ENCODE results near the gene N4BP2.
A peak's percentile ranks its signal among the peaks of the same experiment; 100 is the strongest.

The N4BP2 gene

DNA sequence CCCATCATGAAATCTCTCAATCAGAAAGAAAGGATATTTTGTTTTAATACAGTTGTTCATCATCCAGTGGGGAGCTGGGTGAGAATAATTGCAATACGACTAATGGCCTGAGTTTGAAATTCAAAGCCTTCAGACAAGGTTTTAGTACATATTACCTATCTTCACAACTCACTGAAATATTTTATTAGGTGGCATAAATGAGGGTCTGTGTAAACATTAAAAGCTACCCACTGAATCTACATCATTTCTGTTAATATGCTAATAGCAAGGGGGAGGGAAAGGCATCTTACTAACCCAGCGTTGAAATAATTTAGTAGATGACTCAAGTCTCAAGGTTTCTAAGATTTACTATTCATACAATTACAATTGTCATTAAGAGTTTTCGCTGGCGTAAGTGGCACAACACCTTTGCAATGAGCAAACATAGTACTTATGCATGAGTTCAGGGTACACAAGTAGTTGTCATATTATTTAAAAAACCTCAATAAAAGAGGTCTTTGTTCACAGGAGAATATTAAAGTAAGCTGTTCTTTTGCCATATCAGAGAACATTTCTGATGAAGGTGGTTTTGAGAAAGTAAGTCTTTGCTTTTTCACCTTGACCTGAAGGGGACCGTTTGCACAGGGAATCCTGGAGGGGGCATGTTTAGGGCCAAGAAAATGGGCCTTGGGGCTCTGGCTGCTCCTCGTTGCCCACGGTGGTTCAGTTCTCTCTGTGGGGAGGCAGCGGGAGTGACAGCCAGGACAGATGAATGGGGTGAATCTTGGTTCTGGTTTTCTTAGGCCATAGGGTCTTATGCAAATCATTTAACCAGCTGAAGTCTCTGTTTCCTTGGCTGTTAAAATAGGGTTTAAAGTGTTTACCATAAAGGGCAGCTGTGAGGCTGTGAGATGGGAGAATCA is 135.7 kb downstream of the N4BP2 start:
- DNase-seq (ENCODE audit: low read depth, low spot score), result no peak

DNA sequence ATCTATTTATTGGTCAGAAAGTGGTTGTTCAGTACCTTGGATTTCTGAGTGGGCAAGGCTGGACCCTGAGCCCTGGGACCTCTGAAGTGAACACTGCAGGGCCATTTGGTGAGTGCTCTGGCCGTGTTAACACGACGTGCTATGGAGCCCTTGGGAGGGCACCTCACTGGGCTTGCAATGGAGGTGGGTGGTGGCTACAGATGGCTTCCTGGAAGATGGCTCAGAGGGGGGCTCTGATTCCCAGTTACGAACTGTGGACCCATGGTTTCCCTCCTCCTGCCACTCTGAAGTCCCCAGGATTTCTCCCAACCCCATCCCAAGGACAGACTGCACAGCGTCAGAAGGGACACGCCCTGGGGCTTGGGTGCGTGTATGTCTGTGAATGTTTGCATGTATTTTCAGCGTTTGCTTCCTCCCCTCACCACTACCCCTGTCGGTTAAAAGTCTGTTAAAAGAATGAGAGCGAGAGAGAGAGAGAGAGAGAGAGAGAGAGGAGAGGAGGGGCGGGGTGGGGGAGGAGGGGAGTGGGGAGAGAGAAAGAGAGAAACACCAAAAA is 136.4 kb downstream of the N4BP2 start:
- no peak for DNase-seq (ENCODE audit: low read depth, low spot score)

DNA sequence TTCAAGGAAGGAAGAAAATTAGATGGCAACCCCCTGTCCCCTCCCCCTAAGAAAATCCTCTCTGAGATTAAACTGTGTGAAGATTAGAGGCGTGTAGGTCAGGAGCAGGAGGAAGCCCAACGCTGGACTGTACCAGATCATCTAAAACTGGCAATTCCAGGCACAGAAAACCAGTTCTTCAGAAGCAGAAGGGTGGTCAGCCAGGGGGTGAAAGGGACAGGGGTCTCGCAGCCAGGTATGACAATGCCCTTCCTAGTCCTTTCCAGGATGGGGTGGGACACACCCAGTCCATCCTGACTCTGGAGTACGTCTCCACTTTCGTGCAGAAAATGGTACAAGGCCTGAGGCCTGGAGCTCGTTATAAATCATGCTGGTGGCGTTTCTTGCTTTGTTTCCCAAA is 136.9 kb downstream of the N4BP2 start:
- DNase-seq (ENCODE audit: low read depth, low spot score), result no peak

DNA sequence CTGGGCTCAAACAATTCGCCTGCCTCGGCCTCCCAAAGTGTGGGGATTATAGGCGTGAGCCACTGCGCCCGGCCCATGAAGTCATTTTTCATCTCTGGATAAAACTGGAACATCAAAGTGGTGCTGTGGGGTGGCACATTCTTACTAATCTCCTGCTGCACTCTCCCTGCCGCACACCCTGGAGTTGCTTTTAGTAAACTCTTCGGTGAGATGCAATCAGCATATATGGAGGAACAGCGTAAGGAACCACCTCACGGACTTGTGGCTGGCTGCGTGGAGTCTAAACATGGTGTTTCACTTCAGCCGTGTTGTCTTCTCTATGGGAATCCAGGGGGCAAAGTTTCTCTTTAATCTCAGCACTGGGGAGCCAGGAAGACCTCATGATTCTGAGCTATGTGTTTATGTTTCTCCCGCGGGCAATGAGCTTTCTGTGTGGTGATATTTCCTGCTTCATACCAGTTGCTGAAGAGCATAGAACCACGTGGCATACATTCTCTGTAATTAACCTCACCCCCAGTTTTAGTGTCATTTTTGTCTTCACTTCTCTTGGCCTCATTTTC is 138.0 kb downstream of the N4BP2 start:
- DNase-seq (ENCODE audit: low read depth, low spot score), result no peak

DNA sequence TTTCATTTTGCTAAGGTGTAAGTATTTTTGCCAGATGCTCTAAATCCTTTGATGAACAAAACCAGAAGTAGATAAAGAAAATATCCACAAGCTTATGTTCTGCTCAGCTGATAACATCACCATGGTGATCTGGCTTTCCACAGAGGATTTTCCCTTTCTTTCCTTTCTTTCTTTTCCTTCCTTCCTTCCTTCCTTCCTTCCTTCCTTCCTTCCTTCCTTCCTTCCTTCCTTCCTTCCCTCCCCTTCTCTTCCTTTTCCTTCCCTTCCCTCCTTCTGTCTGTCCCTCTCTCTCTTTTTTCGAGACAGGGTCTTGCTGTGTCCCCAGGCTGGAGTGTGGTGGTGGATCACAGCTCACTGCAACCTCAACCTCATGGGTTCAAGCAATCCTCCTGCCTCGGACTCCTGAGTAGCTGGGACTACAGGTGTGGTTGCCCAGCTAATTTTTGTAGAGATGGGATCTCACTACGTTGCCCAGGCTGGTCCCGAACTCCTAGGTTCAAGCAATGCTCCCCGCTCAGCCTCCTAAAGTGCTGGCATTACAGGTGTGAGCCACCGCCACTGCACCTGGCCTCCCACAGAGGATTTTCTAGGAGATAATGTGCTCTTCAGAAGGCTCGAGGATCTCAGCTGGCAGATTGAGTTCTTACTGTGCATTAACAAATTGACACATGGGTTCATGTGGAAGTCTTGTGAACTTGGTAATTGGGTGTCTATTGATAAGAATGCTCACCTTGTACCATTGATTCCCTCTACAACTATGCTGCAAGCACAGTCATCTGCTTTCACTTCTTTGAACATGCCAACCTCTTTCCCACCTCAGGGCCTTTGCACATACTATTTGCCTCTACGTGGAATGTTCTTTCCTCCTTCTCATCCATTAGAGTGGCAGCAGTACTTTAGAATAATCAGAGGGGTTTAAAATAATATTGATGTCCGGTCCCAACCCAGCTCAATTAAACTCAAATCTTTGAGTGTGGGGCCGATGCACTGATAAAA is 138.8 kb downstream of the N4BP2 start:
- no peak for DNase-seq (ENCODE audit: low read depth, low spot score)

DNA sequence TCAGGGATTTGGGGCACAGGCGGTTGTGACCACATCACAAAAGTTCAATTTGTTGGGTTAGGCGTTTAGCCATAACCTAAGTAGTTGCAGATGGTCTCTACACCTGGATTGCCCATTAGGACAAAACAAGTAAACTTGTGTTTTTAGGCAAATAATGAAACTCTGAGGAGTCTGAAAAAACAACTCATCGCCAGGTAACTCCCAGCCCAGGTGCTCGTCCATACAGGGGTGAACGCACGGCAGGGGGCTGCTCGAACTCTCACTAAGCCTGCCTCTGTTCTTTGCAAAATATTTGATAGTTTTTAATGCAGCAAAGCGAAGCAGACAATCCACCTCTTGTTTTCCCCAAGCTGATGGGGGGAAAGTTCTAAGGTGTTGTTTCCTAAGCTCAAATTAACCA is 139.6 kb downstream of the N4BP2 start:
- DNase-seq (ENCODE audit: low read depth, low spot score), result no peak

DNA sequence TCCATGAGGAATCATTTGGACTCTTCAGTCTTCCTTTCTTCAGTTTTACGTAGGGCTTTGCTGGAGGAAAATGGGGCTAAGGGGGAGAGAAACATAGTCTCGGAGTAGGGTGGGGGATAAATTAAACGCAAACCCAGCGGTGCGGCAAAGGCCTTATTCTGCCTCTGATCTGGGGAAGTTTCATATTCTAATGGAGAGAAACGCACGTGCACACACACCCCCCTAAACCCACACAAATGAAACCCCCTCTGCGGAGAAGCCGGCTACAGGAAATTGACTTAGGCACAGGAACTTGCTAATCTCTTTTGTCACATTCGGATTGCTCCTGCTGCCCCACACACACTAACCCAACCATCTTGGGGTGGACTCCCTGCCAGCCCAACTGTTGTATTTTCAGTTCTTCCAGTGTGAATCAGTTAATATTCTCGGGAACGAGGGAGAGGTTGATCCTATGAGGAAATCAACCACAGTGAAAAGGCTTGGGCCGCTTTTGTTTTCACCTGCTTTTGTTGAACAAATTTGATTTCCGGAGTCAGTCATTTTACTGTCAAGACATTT is 140.2 kb downstream of the N4BP2 start, which contains the start of gene RHOH:
Gene RHOH, plus strand, starts transcription at position 308 of the 558 bp plus-strand sequence. CDS start 46,356 bp downstream, outside the sequence.
- peak; percentile 57 for DNase-seq (ENCODE audit: low read depth, low spot score)

DNA sequence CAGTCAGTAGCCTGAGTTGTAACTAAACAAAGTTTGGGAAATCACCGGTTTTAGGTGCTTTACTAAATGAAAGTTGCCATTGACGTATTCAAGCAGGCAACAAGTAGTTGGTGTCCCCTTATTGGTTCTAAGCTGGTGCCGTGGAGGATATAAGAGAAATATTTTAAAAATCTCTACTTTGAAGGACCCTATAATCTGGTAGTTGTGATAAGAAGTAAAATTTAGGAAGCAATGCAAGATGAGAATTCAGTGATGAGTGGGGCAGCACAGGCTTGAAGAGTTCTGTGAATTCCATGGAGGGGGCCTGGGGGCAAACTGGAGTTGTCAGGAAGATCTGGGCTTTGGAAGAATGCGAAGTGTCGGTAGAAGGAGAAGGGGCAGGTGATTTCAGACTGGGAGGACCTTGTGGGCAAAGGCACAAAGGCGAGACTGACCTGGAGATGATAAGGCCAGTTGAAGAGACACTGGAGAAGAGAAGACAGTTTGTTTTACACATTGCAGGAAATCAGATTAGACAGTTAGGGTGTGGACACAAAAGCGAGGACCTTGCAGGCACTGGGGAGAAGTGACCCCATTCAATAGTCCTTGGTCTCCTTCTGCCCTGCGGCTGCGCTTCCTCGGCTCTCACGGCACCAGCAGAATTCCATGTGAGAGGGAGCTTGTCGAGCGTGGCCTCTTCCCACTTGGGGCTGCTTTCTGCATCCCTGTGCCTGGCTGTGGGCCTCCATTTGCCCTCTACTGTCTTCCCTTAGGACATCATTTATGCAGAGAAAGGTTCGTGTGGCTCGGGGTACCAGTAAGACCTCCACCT is 141.4 kb downstream of the N4BP2 start:
- DNase-seq (ENCODE audit: low read depth, low spot score), result no peak

DNA sequence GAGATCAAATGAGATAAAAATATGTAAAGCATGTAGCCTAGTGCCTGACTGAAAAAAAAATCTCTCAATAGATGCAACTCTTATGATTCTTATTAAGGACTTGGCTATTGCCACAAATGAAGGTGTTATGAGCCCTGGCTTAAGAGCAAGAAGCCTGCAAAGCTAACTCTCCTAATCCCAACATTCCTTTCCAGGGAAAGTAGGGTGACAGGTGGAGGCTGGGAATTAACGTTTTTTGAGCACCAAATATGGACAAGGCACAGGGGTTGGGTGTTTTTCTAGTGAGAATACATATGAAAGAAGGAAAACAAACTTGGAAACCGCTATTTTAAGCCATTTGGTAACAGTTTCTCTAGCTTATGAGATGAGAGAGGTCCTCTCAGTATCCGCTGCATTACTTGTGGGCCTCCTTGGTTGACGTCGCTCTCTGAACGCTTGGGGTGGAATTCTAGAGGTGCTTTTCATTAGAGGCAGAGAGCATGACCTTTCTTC is 142.6 kb downstream of the N4BP2 start:
- DNase-seq (ENCODE audit: low read depth, low spot score), result no peak

DNA sequence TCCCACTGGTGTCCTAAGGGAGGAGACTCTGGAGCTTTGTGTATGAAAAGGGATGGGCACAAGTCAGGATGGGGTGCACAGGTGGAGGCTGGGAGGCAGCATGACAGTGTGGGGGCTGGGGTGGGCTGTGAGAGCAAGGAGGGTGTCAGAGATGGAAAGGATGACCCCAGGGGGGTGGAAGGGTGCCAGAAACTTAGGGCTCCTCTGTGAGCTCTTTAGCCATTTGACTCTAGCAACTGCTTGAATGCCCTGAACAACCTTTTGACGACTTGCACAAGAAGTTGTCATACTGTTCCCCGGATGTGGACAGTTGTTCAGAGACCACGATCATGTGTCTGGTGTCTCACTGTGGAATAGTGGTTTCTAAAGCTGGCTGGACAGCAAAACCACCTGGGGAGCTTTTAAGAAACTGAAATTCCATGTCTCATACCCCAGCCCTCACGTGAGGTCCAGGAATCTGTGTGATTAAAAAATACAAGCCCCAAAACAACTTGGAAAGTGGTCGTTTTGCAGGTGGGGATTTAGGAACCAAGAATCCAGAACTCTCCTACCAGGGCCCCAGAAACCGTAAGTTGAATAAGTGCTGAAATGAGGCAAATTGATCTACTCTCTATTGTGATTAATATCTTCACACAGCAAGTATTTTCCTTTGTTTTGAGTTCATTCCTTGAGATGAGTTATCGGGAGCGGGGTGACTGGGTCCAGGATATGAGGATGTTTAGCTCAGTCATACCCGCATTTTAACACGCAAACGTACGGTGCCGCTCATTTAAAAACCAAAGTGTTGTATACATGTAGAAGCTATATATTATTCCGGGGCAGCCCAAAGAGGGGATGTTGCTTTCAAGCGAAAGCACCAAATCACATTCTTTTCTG is 143.6 kb downstream of the N4BP2 start:
- DNase-seq (ENCODE audit: low read depth, low spot score), result peak; percentile 48

DNA sequence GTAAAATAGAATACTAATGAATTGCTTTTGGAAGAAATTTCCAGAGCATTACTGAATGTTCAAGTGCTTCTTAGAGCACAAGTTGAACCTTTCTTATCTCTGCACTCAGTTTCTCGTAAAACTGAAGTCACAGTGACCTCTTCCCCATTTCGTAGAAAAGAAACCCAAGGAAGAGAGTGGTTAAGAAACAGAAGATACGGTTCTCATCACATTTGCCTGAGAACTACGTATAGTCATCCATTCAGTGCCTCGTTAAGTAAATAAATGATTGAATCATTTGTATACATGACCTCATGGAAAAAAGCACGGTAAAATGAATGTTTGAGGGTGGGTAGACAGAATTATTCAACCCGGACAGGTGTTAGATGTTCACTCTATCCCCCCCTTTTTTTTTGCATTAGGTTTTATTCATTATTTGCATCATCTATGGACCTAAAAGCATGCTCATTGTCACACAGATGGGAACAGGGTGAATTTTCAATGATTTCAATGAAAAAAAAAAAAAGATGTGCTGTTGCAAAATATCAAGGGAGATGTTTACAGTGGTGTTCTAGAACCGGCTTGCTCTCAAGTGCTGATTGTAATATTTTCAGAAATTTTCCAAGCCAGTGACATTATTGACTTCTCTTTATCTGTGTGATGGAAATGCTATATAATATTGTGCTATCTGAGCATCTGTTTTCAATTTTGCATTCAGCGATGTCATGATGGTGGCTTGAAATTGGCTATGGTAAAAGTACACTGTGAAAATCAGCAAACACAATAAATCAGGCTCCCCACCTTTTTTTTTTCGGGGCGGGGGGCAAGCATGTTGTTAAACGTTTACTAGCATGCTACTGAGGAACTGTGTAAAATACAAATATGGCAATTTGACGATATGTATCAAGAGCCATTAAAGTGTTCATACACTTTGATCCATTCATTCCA is 144.5 kb downstream of the N4BP2 start:
- DNase-seq (ENCODE audit: low read depth, low spot score), result no peak

DNA sequence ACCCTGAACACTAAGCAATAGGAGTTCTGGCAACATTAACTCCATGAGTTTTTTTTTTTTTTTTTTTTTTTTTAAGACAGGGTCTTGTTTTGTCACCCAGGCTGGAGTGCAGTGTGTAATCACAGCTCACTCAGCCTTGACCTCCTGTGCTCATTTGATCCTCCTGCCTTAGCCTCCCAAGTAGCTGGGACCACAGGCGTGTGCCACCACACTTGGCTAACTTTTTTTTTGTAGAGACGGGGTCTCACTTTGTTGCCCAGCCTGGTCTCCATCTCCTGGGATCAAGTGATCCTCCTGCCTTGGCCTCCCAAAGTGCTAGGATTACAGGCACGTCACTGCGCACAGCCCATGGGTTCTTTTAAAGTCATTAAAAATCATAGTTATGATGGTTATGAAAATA is 145.2 kb downstream of the N4BP2 start:
- no peak for DNase-seq (ENCODE audit: low read depth, low spot score)

DNA sequence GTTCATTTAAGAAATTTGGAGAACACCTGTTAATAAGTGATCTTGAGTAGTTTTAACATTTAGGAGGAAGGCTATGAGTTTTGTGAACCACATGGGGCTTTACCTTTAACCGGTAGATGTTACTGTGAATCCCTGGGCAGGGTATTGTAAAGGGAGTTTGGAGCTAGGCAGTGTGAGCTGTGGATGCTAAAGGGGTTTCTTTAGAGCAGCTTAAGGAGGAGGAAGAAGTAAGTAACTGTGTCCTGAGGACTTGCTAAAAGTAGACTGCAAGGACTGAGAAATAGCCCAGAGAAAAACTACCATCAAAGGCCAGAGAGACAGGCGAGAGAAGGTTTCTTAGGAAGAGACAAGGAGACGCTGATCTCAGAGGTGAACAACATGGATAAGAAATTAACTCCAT is 145.8 kb downstream of the N4BP2 start:
- no peak for DNase-seq (ENCODE audit: low read depth, low spot score)

DNA sequence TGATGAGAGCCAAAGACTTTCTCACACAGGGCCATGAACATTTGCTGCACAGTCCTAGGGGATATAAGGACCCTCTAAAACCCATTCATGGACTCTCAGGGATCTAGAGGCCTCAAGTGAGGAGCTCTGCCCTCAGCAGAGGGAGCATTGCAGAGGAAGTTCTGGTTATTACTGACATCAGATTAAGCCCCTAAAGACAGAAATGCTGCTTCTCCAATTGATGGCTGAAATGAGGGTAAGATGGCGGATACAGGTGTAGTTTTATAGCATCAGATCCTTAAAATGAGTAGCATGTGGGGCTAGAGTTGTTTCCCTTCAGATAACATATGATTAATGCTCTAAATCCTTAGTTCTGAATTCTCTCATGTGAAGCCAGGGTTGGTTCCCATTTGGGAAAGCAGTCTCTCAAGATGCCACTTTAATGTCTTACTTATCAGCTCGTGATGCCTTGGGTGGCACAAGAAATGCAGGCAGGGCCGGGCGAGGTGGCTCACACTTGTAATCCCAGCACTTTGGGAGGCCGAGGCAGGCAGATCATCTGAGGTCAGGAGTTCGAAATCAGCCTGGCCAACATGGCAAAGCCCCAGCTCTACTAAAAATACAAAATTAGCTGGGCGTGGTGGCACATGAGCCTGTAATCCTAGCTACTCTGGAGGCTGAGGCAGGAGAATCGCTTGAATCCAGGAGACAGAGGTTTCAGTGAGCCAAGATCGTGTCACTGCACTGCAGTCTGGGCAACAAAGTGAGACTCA is 148.0 kb downstream of the N4BP2 start:
- no peak for DNase-seq (ENCODE audit: low read depth, low spot score)

DNA sequence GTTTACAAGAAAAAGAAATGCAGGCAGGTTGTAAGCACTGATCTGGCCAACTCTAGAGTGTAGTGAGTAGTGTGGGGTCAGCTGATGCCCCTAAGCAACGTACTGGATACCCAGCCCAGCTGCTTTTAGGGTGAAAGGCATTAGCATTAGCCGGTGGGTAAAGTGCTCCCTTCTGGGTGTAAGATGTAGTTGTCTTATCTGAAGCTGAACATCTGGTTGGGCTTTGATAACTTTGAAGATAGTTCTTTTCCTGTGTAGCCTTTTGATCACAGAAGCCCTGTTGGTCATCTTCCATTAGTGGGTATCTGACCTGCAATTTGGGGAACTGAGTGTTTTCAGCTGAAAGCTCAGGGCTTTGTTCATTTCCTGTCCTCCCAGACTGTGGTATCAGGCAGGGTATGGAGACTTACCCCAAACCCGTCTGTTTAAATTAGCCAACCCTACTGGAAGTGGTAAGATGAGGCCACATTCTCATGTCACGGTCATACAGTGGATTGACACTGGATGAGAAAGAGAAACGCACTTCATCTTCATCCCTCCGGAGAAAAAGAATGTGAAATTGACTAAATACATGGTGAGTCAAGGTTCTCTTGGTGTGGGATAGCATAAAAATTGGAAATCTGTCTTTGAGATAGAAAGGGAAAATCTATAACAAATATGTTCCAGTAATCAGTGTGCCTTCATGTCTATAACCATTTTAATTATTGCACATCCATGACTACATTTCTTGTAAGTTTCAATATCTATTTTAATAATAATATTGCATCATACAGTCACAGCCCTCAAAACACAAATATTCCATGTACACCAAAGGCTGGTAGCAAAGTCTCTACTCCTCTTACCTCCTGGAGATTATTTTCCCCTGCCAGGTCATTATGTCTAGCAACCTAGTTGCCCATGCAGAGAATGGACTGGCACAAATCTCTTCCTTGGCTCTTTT is 148.9 kb downstream of the N4BP2 start:
- no peak for DNase-seq (ENCODE audit: low read depth, low spot score)

DNA sequence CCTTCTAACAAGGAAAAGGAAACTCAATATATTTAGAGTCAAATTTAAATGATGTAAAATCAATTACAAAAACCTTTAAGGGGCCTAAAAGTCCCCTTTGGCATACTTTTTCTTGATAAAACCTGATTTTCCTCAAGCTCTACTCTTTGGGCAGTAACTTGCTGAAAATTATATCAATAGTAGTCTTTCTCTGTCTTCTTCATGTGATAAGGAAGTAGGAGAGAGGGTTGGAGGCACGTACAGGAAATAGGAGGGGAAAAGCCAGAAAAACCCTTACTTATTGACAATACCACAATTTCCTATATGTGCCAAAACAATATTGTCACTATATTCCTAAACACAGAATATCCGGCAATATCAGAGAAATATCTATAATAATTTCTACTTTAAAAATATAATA is 149.8 kb downstream of the N4BP2 start:
- no peak for DNase-seq (ENCODE audit: low read depth, low spot score)
